ENCODE results near the gene NOCT.
"Not testable (repeated sequence)": the region's sequence is repeated elsewhere in the genome, so short reads cannot be mapped to it uniquely, and the experiment has no call there.

Gene NOCT

GRCh38 chr4:138992676-138993075 is 22.9 kb upstream of the NOCT start:
- no peak overlapping the region for H3K27ac ChIP-seq
- TF ChIP-seq ZFX (IDR thresholded peaks at IDR 0.05; ENCODE audit: borderline replicate concordance) (no peak), CTCF (IDR thresholded peaks at IDR 0.05) (no peak)

- H3K27ac ChIP-seq, result no peak overlapping the region
- TF ChIP-seq CTCF (IDR thresholded peaks at IDR 0.05) (no peak), ZFX (IDR thresholded peaks at IDR 0.05; ENCODE audit: borderline replicate concordance) (no peak)
Measured at GRCh38 chr4:138996090-138996489, 19.5 kb upstream of the NOCT start.

GRCh38 chr4:138999666-139000065 is 15.9 kb upstream of the NOCT start:
- TF ChIP-seq CTCF (IDR thresholded peaks at IDR 0.05) (no peak), ZFX (IDR thresholded peaks at IDR 0.05; ENCODE audit: borderline replicate concordance) (no peak)
- H3K27ac ChIP-seq, result no peak overlapping the region

GRCh38 chr4:139000134-139000533 is 15.4 kb upstream of the NOCT start:
- H3K27ac ChIP-seq, result not testable (repeated sequence)

GRCh38 chr4:139001430-139001829 is 14.2 kb upstream of the NOCT start:
- H3K27ac ChIP-seq, result not testable (repeated sequence)

- H3K27ac ChIP-seq, result not testable (repeated sequence)
Measured at GRCh38 chr4:139003668-139004067, 11.9 kb upstream of the NOCT start.

- no peak overlapping the region for H3K27ac ChIP-seq
- TF ChIP-seq ZFX (IDR thresholded peaks at IDR 0.05; ENCODE audit: borderline replicate concordance) (no peak), CTCF (IDR thresholded peaks at IDR 0.05) (no peak)
Measured at GRCh38 chr4:139005774-139006173, 9.8 kb upstream of the NOCT start.

GRCh38 chr4:139007640-139008039 is 7.9 kb upstream of the NOCT start:
- no peak overlapping the region for H3K27ac ChIP-seq
- TF ChIP-seq CTCF (IDR thresholded peaks at IDR 0.05) (no peak), ZFX (IDR thresholded peaks at IDR 0.05; ENCODE audit: borderline replicate concordance) (no peak)

- H3K27ac ChIP-seq, result not testable (repeated sequence)
Measured at GRCh38 chr4:139008278-139008677, 7.3 kb upstream of the NOCT start.

- peak overlapping the region; percentile 12; the same call in 1 of the 2 replicates for H3K27ac ChIP-seq
- TF ChIP-seq CTCF (IDR thresholded peaks at IDR 0.05), result no peak
- no peak for TF ChIP-seq ZFX (IDR thresholded peaks at IDR 0.05; ENCODE audit: borderline replicate concordance)
Measured at GRCh38 chr4:139009702-139010101, 5.9 kb upstream of the NOCT start.

Data from 22Rv1 (cell line).